Esophagus squamous epithelium (tissue), 5 donors: ENCODE results near the gene ZNF521. TPM values are rescaled to one million over a fixed set of nuclear protein-coding genes. Genes with fewer than 3 reads are reported as not detected.

ENCODE experiments used
- DNase-seq: peaks from one replicate; lab custom pipeline; 2025; lab: John Stamatoyannopoulos, UW
- H3K27ac ChIP-seq, 4 donors: fragments of 200-600 bp; sonication (generic); one replicate each; pipeline ENCODE4 v1.5.1; 2016 to 2019; ENCODE audit warnings: mild to moderate bottlenecking in 1 of 4
- H3K27me3 ChIP-seq, 4 donors: fragments of 200-600 bp; sonication (generic); 1 replicate in 3 of 4; 2 replicates in 1 of 4; pipeline versions ENCODE4 v1.5.1 to v1.6.0; 2017 to 2021; ENCODE audit warnings: antibody characterized with exemption in 1 of 4
- H3K36me3 ChIP-seq, 3 donors: fragments of 200-600 bp; sonication (generic); one replicate each; pipeline ENCODE4 v1.5.1; 2016 to 2019
- H3K4me1 ChIP-seq, 3 donors: fragments of 200-600 bp; sonication (generic); one replicate each; pipeline ENCODE4 v1.5.1; 2017 to 2019
- H3K4me3 ChIP-seq, 4 donors: fragments of 200-600 bp; sonication (generic); 1 replicate in 3 of 4; 2 replicates in 1 of 4; pipeline ENCODE4 v1.5.1; 2016 to 2019; ENCODE audit warnings: mild to moderate bottlenecking in 2 of 4, moderate library complexity in 1 of 4
- H3K9me3 ChIP-seq, 3 donors: fragments of 200-600 bp; sonication (generic); one replicate each; pipeline ENCODE4 v1.5.1; 2016 to 2019
- CTCF ChIP-seq, 6 experiments: fragments of 450-650 bp in 4 of 6; fragments of 200-600 bp in 2 of 6; sonication (generic) in 2 of 6; IDR thresholded peaks; one replicate each; pipeline ENCODE4 v1.5.1; 2016 to 2019; ENCODE audit warnings: antibody characterized with exemption in 6 of 6, mild to moderate bottlenecking in 4 of 6, moderate library complexity in 4 of 6
- POLR2A ChIP-seq, 4 donors: fragments of 450-650 bp; IDR thresholded peaks; one replicate each; pipeline ENCODE4 v1.6.1; 2017; ENCODE audit warnings: antibody characterized with exemption in 4 of 4, mild to moderate bottlenecking in 4 of 4, moderate library complexity in 3 of 4
- WGBS, 2 donors: methylation state at CpG; one replicate each; pipeline ENCODE4 v1.1.5; 2018; 5-methylcytosine and 5-hydroxymethylcytosine counted together
- intact Hi-C: fragments of 100-400 bp; cut with DNase I; formaldehyde crosslinking; loops from one replicate; pipeline ENCODE4 v1.15.0; 2022
- total RNA-seq, 4 donors: library from RNA; depleted of rRNA; stranded (reverse); fragments of >200 nt; gene quantifications; one replicate each; pipeline ENCODE4 v1.1.0, GENCODE V29; 2016
- donor health status: DM: yes; HTN: yes; CAD: no.

The ZNF521 gene
- total RNA-seq, 4 donors from 2014 or later, result 0.68 to 11.3 (median 4.7) TPM

- H3K4me3 ChIP-seq, result no peak overlapping the region
- no peaks in the 10 kb centered on the region for H3K9me3 ChIP-seq
- DNase-seq, result no peak
- no peaks in the 10 kb centered on the region for H3K36me3 ChIP-seq
- no peaks in the 10 kb centered on the region for H3K4me1 ChIP-seq
- no peak for TF ChIP-seq POLR2A (IDR thresholded peaks at IDR 0.05)
- TF ChIP-seq CTCF (IDR thresholded peaks at IDR 0.05), result no peak
- WGBS, 2 donors, result 39 to 43% methylated on average over 3 of the region's 3 CpGs
- intact Hi-C loops, result no loop called here
- no peak overlapping the region for H3K27ac ChIP-seq
- H3K27me3 ChIP-seq, result peaks cover 0 to 1% (median 0%) of the 10 kb centered on the region in 4 donors
Observed at GRCh38 chr18:25365242-25365641, 13.3 kb upstream of the ZNF521 start.

- H3K27ac ChIP-seq, result no peak overlapping the region
- TF ChIP-seq CTCF (IDR thresholded peaks at IDR 0.05) (no peak), POLR2A (IDR thresholded peaks at IDR 0.05) (no peak)
- intact Hi-C loops, result no loop called here
- no peaks in the 10 kb centered on the region for H3K36me3 ChIP-seq
- H3K4me3 ChIP-seq, result no peak overlapping the region
- H3K9me3 ChIP-seq, result no peaks in the 10 kb centered on the region
- no peaks in the 10 kb centered on the region for H3K4me1 ChIP-seq
- DNase-seq, result no peak
- no peaks in the 10 kb centered on the region for H3K27me3 ChIP-seq
Observed at GRCh38 chr18:25364732-25365131, 12.8 kb upstream of the ZNF521 start.

GRCh38 chr18:25360301-25360899 is 8.4 kb upstream of the ZNF521 start:
- TF ChIP-seq CTCF (IDR thresholded peaks at IDR 0.05) (no peak), POLR2A (IDR thresholded peaks at IDR 0.05) (no peak)
- intact Hi-C loops, result no loop called here
- WGBS, 2 donors, result 72 to 76% methylated on average over 5 of the region's 5 CpGs

GRCh38 chr18:25353080-25353479 is 1.1 kb upstream of the ZNF521 start:
- H3K27me3 ChIP-seq, result peaks cover 6 to 37% (median 10%) of the 10 kb centered on the region in 4 donors
- peaks cover 13 to 28% (median 14%) of the 10 kb centered on the region in 3 donors for H3K4me1 ChIP-seq
- TF ChIP-seq POLR2A (IDR thresholded peaks at IDR 0.05) (no peak), CTCF (IDR thresholded peaks at IDR 0.05) (no peak)
- intact Hi-C loops, result no loop called here
- no peak for DNase-seq
- 46 to 48% methylated on average over 4 of the region's 4 CpGs for WGBS, 2 donors
- H3K9me3 ChIP-seq, result no peaks in the 10 kb centered on the region
- H3K36me3 ChIP-seq, result no peaks in the 10 kb centered on the region
- H3K4me3 ChIP-seq, result peak overlapping the region in 2 of 4 donors; percentile 69 to 70
- peak overlapping the region in 1 of 4 donors; percentile 49 for H3K27ac ChIP-seq

More at GRCh38 chr18:25360301-25360899, 8.4 kb upstream of the ZNF521 start:
- DNase-seq, result no peak
- Histone ChIP-seq H3K27me3 (no peaks in the 10 kb centered on the region), H3K36me3 (no peaks in the 10 kb centered on the region), H3K9me3 (no peaks in the 10 kb centered on the region), H3K4me3 (no peak overlapping the region), H3K4me1 (no peaks in the 10 kb centered on the region), H3K27ac (no peak overlapping the region)

- intact Hi-C loops, result no loop called here
- peak overlapping the region in 2 of 4 donors; percentile 49 to 64 for H3K27ac ChIP-seq
- no peak for DNase-seq
- peaks cover 6 to 42% (median 10%) of the 10 kb centered on the region in 4 donors for H3K27me3 ChIP-seq
- H3K4me3 ChIP-seq, result peak overlapping the region in 3 of 4 donors; percentile 37 to 70 (median 69)
- H3K36me3 ChIP-seq, result no peaks in the 10 kb centered on the region
- TF ChIP-seq CTCF (IDR thresholded peaks at IDR 0.05) (no peak), POLR2A (IDR thresholded peaks at IDR 0.05) (no peak)
- WGBS, 2 donors, result 0 to 1% methylated on average over 6 of the region's 6 CpGs
- H3K9me3 ChIP-seq, result no peaks in the 10 kb centered on the region
- peaks cover 13 to 28% (median 14%) of the 10 kb centered on the region in 3 donors for H3K4me1 ChIP-seq
Observed at GRCh38 chr18:25352629-25353005, 651 bp upstream of the ZNF521 start.
